ENCODE data around the gene DNAH9. TPM values are rescaled to one million over a fixed set of nuclear protein-coding genes. Genes with fewer than 3 reads are reported as not detected.

The DNAH9 gene
- total RNA-seq, 4 donors from 2014 or later = not detected

GRCh38 chr17:11638700-11639265 is 40.5 kb downstream of the DNAH9 start:
- no peaks in the 10 kb centered on the region for H3K27me3 ChIP-seq
- TF ChIP-seq CTCF (IDR thresholded peaks at IDR 0.05 in 4 of 5, conservative IDR thresholded peaks at IDR 0.05 in 1 of 5) (no peak), POLR2A (IDR thresholded peaks at IDR 0.05) (no peak)
- no peaks in the 10 kb centered on the region for H3K9me3 ChIP-seq
- no peak for DNase-seq
- no peak overlapping the region for H3K27ac ChIP-seq
- H3K4me3 ChIP-seq = no peak overlapping the region
- no peaks in the 10 kb centered on the region for H3K36me3 ChIP-seq
- no peak for ATAC-seq
- in situ Hi-C loops (cut with MboI; ENCODE audit: low sequenced_read_pairs in 4 of 4) (loop anchor here in 1 of 4 donors (25.0 kb wide), 1 partner anchor 776 kb away; no protein-coding TSS in a partner anchor), intact Hi-C loops (cut with DNase I; ENCODE audit: low total_unique reads) (no loop called here)
- no peaks in the 10 kb centered on the region for H3K4me1 ChIP-seq

- Histone ChIP-seq H3K36me3 (no peaks in the 10 kb centered on the region), H3K27me3 (no peaks in the 10 kb centered on the region), H3K9me3 (no peaks in the 10 kb centered on the region), H3K27ac (no peak overlapping the region), H3K4me3 (no peak overlapping the region), H3K4me1 (no peaks in the 10 kb centered on the region)
- no peak for DNase-seq
- intact Hi-C loops (cut with DNase I; ENCODE audit: low total_unique reads) = no loop called here
- in situ Hi-C loops (cut with MboI; ENCODE audit: low sequenced_read_pairs in 4 of 4) = loop anchor here in 1 of 4 donors (25.0 kb wide), 1 partner anchor 778 kb away; no protein-coding TSS in a partner anchor
- ATAC-seq = no peak
- no peak for TF ChIP-seq POLR2A (IDR thresholded peaks at IDR 0.05)
- no peak for TF ChIP-seq CTCF (IDR thresholded peaks at IDR 0.05 in 4 of 5, conservative IDR thresholded peaks at IDR 0.05 in 1 of 5)
These were observed 41.6 kb downstream of the DNAH9 start for GRCh38 chr17:11639736-11640462.

GRCh38 chr17:11640463-11640814 is 42.2 kb downstream of the DNAH9 start:
- no peaks in the 10 kb centered on the region for H3K9me3 ChIP-seq
- DNase-seq (no peak), ATAC-seq (no peak)
- no peak overlapping the region for H3K27ac ChIP-seq
- no peaks in the 10 kb centered on the region for H3K4me1 ChIP-seq
- intact Hi-C loops (cut with DNase I; ENCODE audit: low total_unique reads) (no loop called here), in situ Hi-C loops (cut with MboI; ENCODE audit: low sequenced_read_pairs in 4 of 4) (loop anchor here in 1 of 4 donors (25.0 kb wide), 1 partner anchor 778 kb away; no protein-coding TSS in a partner anchor)
- H3K27me3 ChIP-seq = no peaks in the 10 kb centered on the region
- H3K4me3 ChIP-seq = no peak overlapping the region
- no peaks in the 10 kb centered on the region for H3K36me3 ChIP-seq
- TF ChIP-seq CTCF (IDR thresholded peaks at IDR 0.05 in 4 of 5, conservative IDR thresholded peaks at IDR 0.05 in 1 of 5) = no peak
- no peak for TF ChIP-seq POLR2A (IDR thresholded peaks at IDR 0.05)

- Histone ChIP-seq H3K4me3 (no peak overlapping the region), H3K36me3 (no peaks in the 10 kb centered on the region), H3K9me3 (no peaks in the 10 kb centered on the region), H3K4me1 (no peaks in the 10 kb centered on the region), H3K27ac (no peak overlapping the region), H3K27me3 (no peaks in the 10 kb centered on the region)
- DNase-seq = no peak
- no peak for ATAC-seq
- in situ Hi-C loops (cut with MboI; ENCODE audit: low sequenced_read_pairs in 4 of 4) (loop anchor here in 1 of 4 donors (25.0 kb wide), 1 partner anchor 779 kb away; no protein-coding TSS in a partner anchor), intact Hi-C loops (cut with DNase I; ENCODE audit: low total_unique reads) (no loop called here)
- TF ChIP-seq CTCF (IDR thresholded peaks at IDR 0.05 in 4 of 5, conservative IDR thresholded peaks at IDR 0.05 in 1 of 5) = no peak
- TF ChIP-seq POLR2A (IDR thresholded peaks at IDR 0.05) = no peak
These were observed 43.4 kb downstream of the DNAH9 start for GRCh38 chr17:11641521-11642275.

Data from gastrocnemius medialis (tissue), 4 donors.